Anterior cingulate cortex (tissue), 58 donors: ENCODE measurements around the gene AQP9.

Experiments used
- DNase-seq, 58 donors: peaks; one replicate each; lab custom pipeline; 2025; lab: John Stamatoyannopoulos, UW

AQP9 gene

DNA sequence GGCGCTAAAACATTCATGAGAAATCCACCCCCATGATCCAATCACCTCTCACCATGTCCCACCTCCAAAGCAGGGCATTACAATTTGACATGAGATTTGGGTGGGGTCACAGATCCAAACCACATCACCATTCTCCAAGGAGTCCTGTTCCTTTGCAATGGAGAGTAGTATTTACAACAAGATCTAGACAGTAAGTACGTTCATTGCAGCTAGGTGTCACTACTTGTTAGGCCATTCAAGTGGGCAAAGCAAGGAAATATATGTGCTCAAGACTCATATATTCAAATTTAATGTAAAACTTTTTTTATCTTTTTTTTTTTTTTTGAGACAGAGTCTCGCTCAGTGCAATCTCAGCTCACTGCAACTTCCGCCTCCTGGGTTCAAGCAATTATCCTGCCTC is 79.3 kb downstream of the AQP9 start:
- no peak for DNase-seq

GRCh38 chr15:58221591-58222241 is 83.5 kb downstream of the AQP9 start:
- peak in 3 of 58 donors; percentile 12 to 25 (median 17) for DNase-seq

DNA sequence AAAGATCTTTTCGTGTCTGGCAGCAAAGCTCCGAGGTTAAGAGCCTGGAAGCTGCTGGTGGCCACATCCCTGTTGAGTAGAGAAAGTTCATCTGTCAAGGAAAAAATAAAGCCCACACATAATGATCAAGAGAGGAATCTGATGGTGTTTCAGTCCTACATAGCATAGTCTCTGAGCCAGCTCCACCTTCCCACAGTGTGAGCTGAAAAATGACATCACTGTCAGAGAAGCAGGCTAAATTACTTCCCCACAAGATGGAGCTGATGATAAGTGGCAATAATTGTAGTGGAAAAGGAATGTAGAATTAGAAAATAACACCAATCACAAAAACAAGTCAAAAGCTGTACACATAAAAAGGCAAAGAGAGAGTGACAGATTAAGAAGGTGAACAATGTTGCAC is 84.5 kb downstream of the AQP9 start:
- DNase-seq, result no peak

DNA sequence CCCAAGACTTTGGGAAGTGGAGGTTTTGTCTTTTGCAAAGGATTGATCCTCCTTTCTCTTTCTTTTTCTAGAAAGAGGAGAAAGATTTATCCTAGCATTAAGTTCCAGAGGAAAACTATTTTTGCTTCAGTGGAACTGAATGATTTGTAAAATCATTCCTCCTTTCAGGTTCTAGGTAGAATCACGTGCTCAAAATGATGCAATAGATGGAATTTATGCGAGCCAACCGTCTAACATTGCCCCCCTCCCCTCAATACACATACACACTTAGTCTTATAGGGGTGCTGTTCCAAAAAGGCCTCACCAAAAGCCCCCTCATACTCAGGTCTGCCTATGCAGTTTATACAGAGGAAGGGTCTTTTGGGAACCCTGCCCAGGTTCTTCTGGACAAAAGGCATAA is 85.3 kb downstream of the AQP9 start:
- no peak for DNase-seq

DNA sequence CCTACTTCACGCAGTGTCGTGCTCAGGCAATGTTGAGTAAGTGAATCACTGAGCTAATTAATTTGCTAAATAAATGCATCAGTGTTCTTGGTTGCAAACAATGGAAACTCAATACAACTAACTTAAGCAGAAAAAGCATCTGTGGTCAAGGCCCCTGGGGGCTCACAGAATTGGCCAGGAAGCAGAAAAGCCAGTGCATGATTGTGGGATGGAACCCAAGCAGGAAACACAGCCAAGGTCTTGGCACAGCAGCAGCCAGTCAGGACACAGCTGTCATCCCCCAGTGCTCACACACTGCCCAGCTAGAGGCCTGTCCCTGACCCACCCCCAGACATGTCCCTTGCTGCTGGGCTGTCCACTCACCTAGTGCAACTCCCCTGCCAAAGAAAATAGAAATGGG is 85.9 kb downstream of the AQP9 start:
- DNase-seq, result peak in 15 of 58 donors; percentile 9 to 47 (median 20)

GRCh38 chr15:58227706-58228543 is 89.7 kb downstream of the AQP9 start:
- peak in 45 of 58 donors; percentile 7 to 78 (median 38) for DNase-seq

GRCh38 chr15:58228718-58229117 is 90.5 kb downstream of the AQP9 start:
- no peak for DNase-seq

DNA sequence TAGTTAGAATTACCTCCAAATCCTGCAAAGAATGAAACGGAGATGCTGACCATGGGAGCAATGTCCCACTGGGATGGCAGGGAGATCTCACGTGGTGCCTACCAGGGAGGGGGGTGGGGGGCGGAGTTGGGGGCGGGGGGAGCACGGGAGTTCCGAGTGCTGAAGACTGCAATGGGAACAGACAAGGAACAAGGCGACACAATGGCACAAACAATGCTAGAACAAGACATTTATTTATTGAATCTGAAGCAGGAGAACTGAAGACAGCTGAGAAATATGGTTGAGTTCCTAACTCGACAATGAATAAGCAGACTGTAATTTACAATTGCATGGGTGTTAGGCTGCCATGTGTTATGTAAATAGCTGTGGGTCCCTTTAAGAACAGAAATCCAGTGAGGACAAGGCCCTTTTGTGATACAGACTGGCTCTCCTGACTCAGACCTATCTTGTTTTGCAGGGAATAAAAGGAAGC is 91.2 kb downstream of the AQP9 start:
- peak in 29 of 58 donors; percentile 4 to 79 (median 42) for DNase-seq

GRCh38 chr15:58232281-58233065 is 94.3 kb downstream of the AQP9 start:
- DNase-seq, result no peak

GRCh38 chr15:58233341-58233740 is 95.2 kb downstream of the AQP9 start:
- DNase-seq, result no peak
